Upper lobe of left lung (tissue), 6 donors: ENCODE data around the gene CLDN15. TPM values are rescaled to one million over a fixed set of nuclear protein-coding genes. Genes with fewer than 3 reads are reported as not detected.

ENCODE experiments used
- ATAC-seq, 2 donors: fragments of 200-7000 bp; cut with Tn5 transposase; one replicate each; pipeline ENCODE4 v1.9.1; 2022; ENCODE audit warnings: mild to moderate bottlenecking in 2 of 2, moderate library complexity in 2 of 2; ENCODE audit not compliant: low FRiP score in 2 of 2
- DNase-seq, 2 donors: peaks; one replicate each; pipeline ENCODE4 v3.0.0-alpha.2; 2019 to 2020
- H3K27ac ChIP-seq, 4 donors: fragments of 200-600 bp; sonication (generic); one replicate each; pipeline ENCODE4 v1.5.1; 2016 to 2019
- H3K27me3 ChIP-seq, 4 donors: fragments of 200-600 bp; sonication (generic); one replicate each; pipeline ENCODE4 v1.5.1; 2017 to 2019
- H3K36me3 ChIP-seq, 4 donors: fragments of 200-600 bp; sonication (generic); one replicate each; pipeline ENCODE4 v1.5.1; 2016 to 2019
- H3K4me1 ChIP-seq, 4 donors: fragments of 200-600 bp; sonication (generic); one replicate each; pipeline ENCODE4 v1.5.1; 2018 to 2019
- H3K4me3 ChIP-seq, 4 donors: fragments of 200-600 bp; sonication (generic); one replicate each; pipeline ENCODE4 v1.5.1; 2017 to 2019; ENCODE audit warnings: mild to moderate bottlenecking in 2 of 4, moderate library complexity in 1 of 4
- H3K9me3 ChIP-seq, 4 donors: fragments of 200-600 bp; sonication (generic); one replicate each; pipeline ENCODE4 v1.5.1; 2018 to 2019
- EP300 ChIP-seq, 4 donors: sonication (generic); formaldehyde crosslinking; IDR thresholded peaks; one replicate each; pipeline ENCODE4 v1.5.1; 2017; ENCODE audit warnings: antibody characterized with exemption in 4 of 4, control low read depth in 2 of 4
- POLR2A ChIP-seq, 4 donors: fragments of 450-650 bp; IDR thresholded peaks; one replicate each; pipeline ENCODE4 v1.5.1; 2016 to 2017; ENCODE audit warnings: antibody characterized with exemption in 4 of 4, mild to moderate bottlenecking in 2 of 4
- POLR2AphosphoS5 ChIP-seq, 2 donors: sonication (generic); formaldehyde crosslinking; IDR thresholded peaks; one replicate each; pipeline ENCODE4 v1.5.1; 2017; ENCODE audit warnings: antibody characterized with exemption in 2 of 2
- WGBS, 2 donors: methylation state at CpG; one replicate each; pipeline ENCODE4 v1.1.5; 2017 to 2018; 5-methylcytosine and 5-hydroxymethylcytosine counted together
- total RNA-seq, 6 donors: library from RNA; depleted of rRNA in 4 of 6; stranded (reverse); fragments of >200 nt in 4 of 6; gene quantifications; one replicate each; pipeline versions ENCODE4 v1.1.0 to v1.2.1, GENCODE V29; 2016 to 2021
- TF ChIP-seq, protein P1 (sequence below), 6 experiments: fragments of 450-650 bp in 4 of 6; fragments of 200-600 bp in 2 of 6; sonication (generic) in 2 of 6; IDR thresholded peaks; one replicate each; pipeline ENCODE4 v1.5.1; 2016 to 2019; ENCODE audit warnings: antibody characterized with exemption in 6 of 6
- donor health status: DM: no; HTN: no; CAD: no; lungs with moderate emphysema.
- donor health status: DM: no; HTN: yes; CAD: no; lungs with severe emphysema.

CLDN15 gene
- total RNA-seq, 6 donors from 2014 or later, result 6.0 to 31.4 (median 8.8) TPM

DNA sequence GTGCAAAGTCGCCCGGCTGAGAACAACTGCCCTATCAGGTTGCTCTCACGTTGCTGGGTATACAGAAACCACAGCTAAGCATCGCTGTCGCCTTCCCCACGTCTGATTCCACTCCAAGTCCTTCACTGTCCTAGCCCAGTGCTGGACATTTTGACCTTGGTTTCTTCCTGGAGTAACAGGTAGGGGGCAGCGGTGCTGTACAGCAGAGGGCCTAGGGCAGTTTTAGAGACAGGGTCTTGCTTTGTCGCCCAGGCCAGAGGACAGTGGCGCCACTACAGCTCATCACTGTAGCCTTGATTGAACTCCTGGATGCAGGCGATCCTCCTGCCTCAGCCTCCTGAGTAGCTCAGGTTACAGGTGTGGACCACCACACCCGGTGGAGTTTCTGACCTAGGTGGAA, 2.6 kb downstream of the CLDN15 start:
- H3K27ac ChIP-seq, result no peak overlapping the region
- DNase-seq (no peak), ATAC-seq (no peak)
- H3K4me3 ChIP-seq, result no peak overlapping the region
- H3K27me3 ChIP-seq, result no peaks in the 10 kb centered on the region
- no peak for TF ChIP-seq POLR2AphosphoS5 (IDR thresholded peaks at IDR 0.05)
- TF ChIP-seq EP300 (IDR thresholded peaks at IDR 0.05), result no peak
- TF ChIP-seq, protein P1, sequence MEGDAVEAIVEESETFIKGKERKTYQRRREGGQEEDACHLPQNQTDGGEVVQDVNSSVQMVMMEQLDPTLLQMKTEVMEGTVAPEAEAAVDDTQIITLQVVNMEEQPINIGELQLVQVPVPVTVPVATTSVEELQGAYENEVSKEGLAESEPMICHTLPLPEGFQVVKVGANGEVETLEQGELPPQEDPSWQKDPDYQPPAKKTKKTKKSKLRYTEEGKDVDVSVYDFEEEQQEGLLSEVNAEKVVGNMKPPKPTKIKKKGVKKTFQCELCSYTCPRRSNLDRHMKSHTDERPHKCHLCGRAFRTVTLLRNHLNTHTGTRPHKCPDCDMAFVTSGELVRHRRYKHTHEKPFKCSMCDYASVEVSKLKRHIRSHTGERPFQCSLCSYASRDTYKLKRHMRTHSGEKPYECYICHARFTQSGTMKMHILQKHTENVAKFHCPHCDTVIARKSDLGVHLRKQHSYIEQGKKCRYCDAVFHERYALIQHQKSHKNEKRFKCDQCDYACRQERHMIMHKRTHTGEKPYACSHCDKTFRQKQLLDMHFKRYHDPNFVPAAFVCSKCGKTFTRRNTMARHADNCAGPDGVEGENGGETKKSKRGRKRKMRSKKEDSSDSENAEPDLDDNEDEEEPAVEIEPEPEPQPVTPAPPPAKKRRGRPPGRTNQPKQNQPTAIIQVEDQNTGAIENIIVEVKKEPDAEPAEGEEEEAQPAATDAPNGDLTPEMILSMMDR (IDR thresholded peaks at IDR 0.05), result peak in 2 of 6 experiments; percentile 27 to 39
- no peak for TF ChIP-seq POLR2A (IDR thresholded peaks at IDR 0.05)
- H3K36me3 ChIP-seq, result peaks cover 3 to 41% (median 17%) of the 10 kb centered on the region in 4 donors
- H3K9me3 ChIP-seq, result no peaks in the 10 kb centered on the region
- 72 to 76% methylated on average over 7 to 9 of the region's 11 CpGs for WGBS, 2 donors
- H3K4me1 ChIP-seq, result peaks cover 42 to 46% (median 42%) of the 10 kb centered on the region in 4 donors

DNA sequence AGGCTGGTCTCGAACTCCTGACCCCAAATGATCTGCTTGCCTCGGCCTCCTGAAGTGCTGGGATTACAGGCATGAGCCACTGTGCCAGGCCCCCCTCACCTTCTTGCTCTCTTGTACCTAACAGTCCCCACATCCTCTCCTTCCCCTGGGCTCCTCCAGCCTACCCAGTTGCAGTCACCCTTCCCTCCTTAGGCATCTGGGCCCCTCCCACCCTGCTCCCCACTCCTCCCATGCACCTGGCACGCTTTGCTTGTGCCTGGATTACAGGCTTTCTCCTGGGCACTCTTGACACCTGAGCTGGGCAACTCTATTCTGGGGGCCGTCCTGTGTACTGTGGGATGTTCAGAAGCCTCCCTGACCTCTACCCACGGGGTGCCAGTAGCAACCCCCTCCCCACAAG, 3.0 kb downstream of the CLDN15 start:
- Histone ChIP-seq H3K9me3 (no peaks in the 10 kb centered on the region), H3K27ac (no peak overlapping the region), H3K4me1 (peaks cover 38 to 42% (median 38%) of the 10 kb centered on the region in 4 donors), H3K27me3 (no peaks in the 10 kb centered on the region), H3K36me3 (peaks cover 0 to 37% (median 14%) of the 10 kb centered on the region in 4 donors), H3K4me3 (no peak overlapping the region)
- DNase-seq, result no peak
- ATAC-seq, result no peak
- TF ChIP-seq EP300 (IDR thresholded peaks at IDR 0.05) (no peak), POLR2AphosphoS5 (IDR thresholded peaks at IDR 0.05) (no peak), POLR2A (IDR thresholded peaks at IDR 0.05) (no peak)
- TF ChIP-seq, protein P1 (IDR thresholded peaks at IDR 0.05), result no peak
- WGBS, 2 donors, result 80 to 81% methylated on average over 5 of the region's 5 CpGs

DNA sequence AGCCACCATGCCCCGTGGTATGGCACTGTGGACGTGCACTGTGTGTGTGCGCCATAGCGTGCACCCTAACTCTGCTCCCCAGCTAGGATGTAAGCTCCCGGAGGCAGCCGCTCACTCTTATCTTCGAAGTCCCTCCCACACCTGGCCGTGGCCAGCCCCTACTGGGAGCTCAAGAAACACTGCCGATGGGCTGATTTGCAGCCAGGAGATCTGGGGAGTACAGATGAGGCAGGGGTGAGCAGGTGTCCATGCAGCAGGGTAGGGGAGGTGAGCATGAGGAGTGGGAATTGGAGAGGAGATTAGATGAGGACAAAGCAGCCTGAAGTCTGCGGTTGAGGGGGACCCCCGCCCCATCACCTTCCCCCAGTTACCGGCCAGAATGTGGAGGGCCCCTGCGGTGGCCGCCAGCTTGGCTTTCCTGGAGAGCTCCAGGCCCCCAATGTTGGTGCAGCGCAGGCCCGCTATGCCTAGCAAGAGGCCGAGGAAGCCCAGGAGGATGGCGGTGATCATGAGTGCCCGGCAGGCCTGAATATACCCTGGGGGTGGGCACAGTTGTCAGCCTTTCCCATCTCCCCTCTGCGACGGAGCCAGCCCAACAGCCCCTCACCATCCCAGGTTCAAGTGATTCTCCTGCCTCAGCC, 3.6 kb downstream of the CLDN15 start:
- Histone ChIP-seq H3K9me3 (no peaks in the 10 kb centered on the region), H3K27me3 (no peaks in the 10 kb centered on the region), H3K4me1 (peaks cover 33 to 38% (median 33%) of the 10 kb centered on the region in 4 donors), H3K27ac (no peak overlapping the region), H3K36me3 (peaks cover 0 to 36% (median 14%) of the 10 kb centered on the region in 4 donors), H3K4me3 (no peak overlapping the region)
- TF ChIP-seq POLR2AphosphoS5 (IDR thresholded peaks at IDR 0.05), result no peak
- TF ChIP-seq, protein P1 (IDR thresholded peaks at IDR 0.05), result no peak
- no peak for TF ChIP-seq POLR2A (IDR thresholded peaks at IDR 0.05)
- no peak for TF ChIP-seq EP300 (IDR thresholded peaks at IDR 0.05)
- DNase-seq, result peak in 1 of 2 donors; percentile 54
- WGBS, 2 donors, result 91 to 94% methylated on average over 13 to 21 of the region's 21 CpGs
- no peak for ATAC-seq

DNA sequence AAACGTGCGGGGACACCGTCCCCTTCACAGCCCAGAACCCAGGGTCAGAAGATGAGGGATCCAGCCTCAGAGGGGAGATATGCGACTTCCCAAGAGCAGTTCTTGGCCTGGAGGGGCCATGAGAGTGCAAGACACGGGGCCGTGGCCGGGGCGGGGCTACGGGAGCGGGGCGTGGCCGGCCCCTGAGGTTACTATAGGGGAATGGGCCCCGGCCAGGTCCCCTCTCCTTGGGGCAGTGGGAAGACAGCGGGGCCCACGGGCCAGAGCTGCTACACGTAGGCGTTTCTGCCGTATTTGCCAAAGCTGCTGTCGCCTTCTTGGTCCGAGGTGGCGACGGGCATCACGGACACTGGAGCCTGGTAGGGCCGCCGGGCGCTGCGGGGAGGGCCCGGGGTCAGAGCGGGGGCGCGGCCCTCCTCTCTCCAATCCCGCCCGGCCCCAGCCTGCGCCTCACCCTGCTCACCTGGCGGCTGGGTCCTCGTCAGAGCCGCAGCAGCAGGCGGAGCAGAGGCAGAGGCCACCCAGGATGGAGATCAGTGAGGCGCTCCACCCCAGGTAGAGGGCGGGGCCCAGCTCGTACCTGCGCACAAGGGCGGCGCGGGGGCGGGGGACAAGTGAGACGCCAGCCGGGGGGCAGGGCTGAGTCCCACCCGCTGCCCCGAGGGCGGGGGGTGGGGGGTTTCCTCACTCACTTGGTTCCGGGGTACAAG, 5.3 kb downstream of the CLDN15 start:
- DNase-seq (peak; percentile 73 to 91), ATAC-seq (peak; percentile 58 to 82)
- Histone ChIP-seq H3K9me3 (no peaks in the 10 kb centered on the region), H3K27ac (peak overlapping the region; percentile 24 to 76 (median 57)), H3K36me3 (peaks cover 0 to 36% (median 13%) of the 10 kb centered on the region in 4 donors), H3K4me3 (peak overlapping the region in 3 of 4 donors; percentile 46 to 57 (median 54)), H3K27me3 (no peaks in the 10 kb centered on the region), H3K4me1 (peaks cover 17 to 23% (median 20%) of the 10 kb centered on the region in 4 donors)
- TF ChIP-seq POLR2A (IDR thresholded peaks at IDR 0.05) (peak in 1 of 4 donors; percentile 30), POLR2AphosphoS5 (IDR thresholded peaks at IDR 0.05) (no peak)
- WGBS, 2 donors, result 29 to 34% methylated on average over 16 to 33 of the region's 52 CpGs

DNA sequence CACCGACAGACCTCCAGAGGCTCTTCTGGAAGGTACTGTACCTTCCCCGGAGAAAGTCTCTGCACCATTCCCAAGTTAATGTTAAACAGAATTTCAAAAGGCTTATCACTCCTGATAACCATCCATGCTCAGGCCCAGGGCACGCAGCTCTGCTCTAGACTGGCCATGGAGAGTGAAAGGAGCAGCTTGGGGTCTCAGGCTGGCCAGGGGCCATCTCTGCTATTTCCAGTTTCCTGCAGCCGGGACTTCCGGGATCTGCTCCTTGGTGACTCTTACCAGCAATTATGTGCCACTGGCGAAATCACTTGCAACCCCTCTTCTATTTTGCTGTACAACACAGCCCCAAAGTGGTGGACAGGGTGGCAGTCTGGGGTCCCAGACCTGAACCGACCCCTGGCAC, 6.0 kb downstream of the CLDN15 start:
- Histone ChIP-seq H3K36me3 (peaks cover 0 to 36% (median 18%) of the 10 kb centered on the region in 4 donors), H3K4me1 (peaks cover 14 to 19% (median 18%) of the 10 kb centered on the region in 4 donors), H3K27ac (peak overlapping the region in 3 of 4 donors; percentile 24 to 76 (median 58)), H3K27me3 (no peaks in the 10 kb centered on the region), H3K4me3 (peak overlapping the region in 3 of 4 donors; percentile 46 to 57 (median 54)), H3K9me3 (no peaks in the 10 kb centered on the region)
- no peak for ATAC-seq
- 49% methylated on average over 5 to 7 of the region's 7 CpGs for WGBS, 2 donors
- no peak for DNase-seq
- TF ChIP-seq POLR2A (IDR thresholded peaks at IDR 0.05) (no peak), EP300 (IDR thresholded peaks at IDR 0.05) (no peak), POLR2AphosphoS5 (IDR thresholded peaks at IDR 0.05) (no peak)
- TF ChIP-seq, protein P1 (IDR thresholded peaks at IDR 0.05), result no peak
